ENCODE results near the gene RAPGEF2. TPM values are rescaled to one million over a fixed set of nuclear protein-coding genes. Genes with fewer than 3 reads are reported as not detected.

The RAPGEF2 gene
- total RNA-seq, 1 experiment from 2014 or later = 21.2 TPM

DNA sequence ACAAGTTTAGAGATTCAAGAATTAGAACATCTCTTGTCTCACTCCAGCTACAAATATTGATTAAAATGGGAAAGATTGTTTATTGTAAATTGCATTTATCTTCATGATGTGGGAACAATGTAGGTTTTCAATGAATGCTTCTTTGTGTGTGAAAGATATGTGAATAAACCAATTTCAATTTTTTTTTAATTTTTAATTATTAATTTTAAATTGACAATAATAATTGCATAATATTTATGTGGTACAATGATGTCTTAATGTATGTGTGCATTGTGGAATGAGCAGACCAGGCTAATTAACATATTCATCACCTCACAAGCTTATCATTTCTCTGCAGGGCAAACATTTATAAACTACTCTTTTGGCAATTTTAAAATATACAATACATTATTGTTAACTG, 281.1 kb downstream of the RAPGEF2 start:
- no peak for ATAC-seq
- Histone ChIP-seq H3F3A (ENCODE audit: low read length, unreplicated experiment) (no peaks in the 10 kb centered on the region), H3K9ac (ENCODE audit: low read length) (no peak overlapping the region), H3K9me3 (ENCODE audit: low read length) (no peaks in the 10 kb centered on the region), H3K4me1 (ENCODE audit: insufficient read depth, low read length) (no peaks in the 10 kb centered on the region), H3K27me3 (ENCODE audit: low read length) (no peaks in the 10 kb centered on the region), H4K20me1 (ENCODE audit: low read length) (no peaks in the 10 kb centered on the region), H3K9me2 (replicated peaks; ENCODE audit: low read length) (no peaks in the 10 kb centered on the region), H3K4me2 (ENCODE audit: low read length) (no peak overlapping the region), H3K27ac (ENCODE audit: low read length) (no peak overlapping the region), H3K79me2 (ENCODE audit: low read length) (no peaks in the 10 kb centered on the region), H2AFZ (ENCODE audit: low read length) (no peak overlapping the region), H3K4me3 (ENCODE audit: low read length) (no peak overlapping the region), H3K36me3 (ENCODE audit: low read depth, low read length) (no peaks in the 10 kb centered on the region)
- ChIA-PET POLR2A (ENCODE audit: unreplicated experiment) (no interaction called here), CTCF (interaction anchor here (0.6 to 1.1 kb wide), 3 partner anchors 34 to 381 kb away, joined by 3 to 8 read pairs (median 3); no protein-coding TSS in a partner anchor)
- no TSS peak for BruUV-seq (replicated peaks)
- no peak for DNase-seq
- intact Hi-C loops (cut with micrococcal nuclease) = loop anchor here (5.0 to 10.0 kb wide), 3 partner anchors 63 to 529 kb away; no protein-coding TSS in a partner anchor
- TF ChIP-seq, protein P1, sequence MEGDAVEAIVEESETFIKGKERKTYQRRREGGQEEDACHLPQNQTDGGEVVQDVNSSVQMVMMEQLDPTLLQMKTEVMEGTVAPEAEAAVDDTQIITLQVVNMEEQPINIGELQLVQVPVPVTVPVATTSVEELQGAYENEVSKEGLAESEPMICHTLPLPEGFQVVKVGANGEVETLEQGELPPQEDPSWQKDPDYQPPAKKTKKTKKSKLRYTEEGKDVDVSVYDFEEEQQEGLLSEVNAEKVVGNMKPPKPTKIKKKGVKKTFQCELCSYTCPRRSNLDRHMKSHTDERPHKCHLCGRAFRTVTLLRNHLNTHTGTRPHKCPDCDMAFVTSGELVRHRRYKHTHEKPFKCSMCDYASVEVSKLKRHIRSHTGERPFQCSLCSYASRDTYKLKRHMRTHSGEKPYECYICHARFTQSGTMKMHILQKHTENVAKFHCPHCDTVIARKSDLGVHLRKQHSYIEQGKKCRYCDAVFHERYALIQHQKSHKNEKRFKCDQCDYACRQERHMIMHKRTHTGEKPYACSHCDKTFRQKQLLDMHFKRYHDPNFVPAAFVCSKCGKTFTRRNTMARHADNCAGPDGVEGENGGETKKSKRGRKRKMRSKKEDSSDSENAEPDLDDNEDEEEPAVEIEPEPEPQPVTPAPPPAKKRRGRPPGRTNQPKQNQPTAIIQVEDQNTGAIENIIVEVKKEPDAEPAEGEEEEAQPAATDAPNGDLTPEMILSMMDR (conservative IDR thresholded peaks at IDR 0.05; ENCODE audit: low read depth, low read length) = no peak
- TF ChIP-seq EZH2 (IDR thresholded peaks at IDR 0.05; ENCODE audit: low read length, unreplicated experiment) (no peak), EZH2phosphoT487 (IDR thresholded peaks at IDR 0.05; ENCODE audit: borderline replicate concordance, low read length) (no peak)

DNA sequence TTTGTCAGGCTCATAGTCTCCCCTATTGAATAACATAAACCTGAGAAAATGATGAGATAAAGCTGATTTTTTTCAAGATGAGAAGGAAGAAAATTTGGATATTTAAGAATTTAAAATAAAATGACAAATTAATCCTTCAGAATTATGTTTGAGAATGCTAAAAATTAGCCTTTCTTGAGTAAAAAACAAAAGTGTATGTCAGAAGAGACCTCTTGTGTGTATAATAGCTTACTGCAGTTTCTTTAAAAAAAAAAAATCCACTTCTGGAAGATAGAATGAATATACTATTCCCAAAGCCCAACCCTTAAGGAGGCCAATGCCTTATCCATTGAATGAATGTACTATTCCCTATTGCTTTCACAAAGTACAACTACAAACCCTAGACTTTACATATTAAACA, 281.8 kb downstream of the RAPGEF2 start:
- Histone ChIP-seq H3K4me3 (ENCODE audit: low read length) (no peak overlapping the region), H3K9me3 (ENCODE audit: low read length) (no peaks in the 10 kb centered on the region), H2AFZ (ENCODE audit: low read length) (no peak overlapping the region), H3K9me2 (replicated peaks; ENCODE audit: low read length) (no peaks in the 10 kb centered on the region), H3K4me1 (ENCODE audit: insufficient read depth, low read length) (no peaks in the 10 kb centered on the region), H4K20me1 (ENCODE audit: low read length) (no peaks in the 10 kb centered on the region), H3K27ac (ENCODE audit: low read length) (no peak overlapping the region), H3F3A (ENCODE audit: low read length, unreplicated experiment) (no peaks in the 10 kb centered on the region), H3K4me2 (ENCODE audit: low read length) (no peak overlapping the region), H3K27me3 (ENCODE audit: low read length) (no peaks in the 10 kb centered on the region), H3K9ac (ENCODE audit: low read length) (no peak overlapping the region), H3K79me2 (ENCODE audit: low read length) (no peaks in the 10 kb centered on the region), H3K36me3 (ENCODE audit: low read depth, low read length) (no peaks in the 10 kb centered on the region)
- TF ChIP-seq, protein P1 (conservative IDR thresholded peaks at IDR 0.05; ENCODE audit: low read depth, low read length) = no peak; the same call in 1 of the 2 replicates
- no peak for ATAC-seq
- DNase-seq = no peak
- ChIA-PET POLR2A (ENCODE audit: unreplicated experiment) (no interaction called here), CTCF (interaction anchor here (0.6 to 1.1 kb wide), 3 partner anchors 33 to 382 kb away, joined by 3 to 8 read pairs (median 3); no protein-coding TSS in a partner anchor)
- intact Hi-C loops (cut with micrococcal nuclease) = loop anchor here (5.0 to 10.0 kb wide), 3 partner anchors 63 to 530 kb away; no protein-coding TSS in a partner anchor
- BruUV-seq (replicated peaks) = no TSS peak

DNA sequence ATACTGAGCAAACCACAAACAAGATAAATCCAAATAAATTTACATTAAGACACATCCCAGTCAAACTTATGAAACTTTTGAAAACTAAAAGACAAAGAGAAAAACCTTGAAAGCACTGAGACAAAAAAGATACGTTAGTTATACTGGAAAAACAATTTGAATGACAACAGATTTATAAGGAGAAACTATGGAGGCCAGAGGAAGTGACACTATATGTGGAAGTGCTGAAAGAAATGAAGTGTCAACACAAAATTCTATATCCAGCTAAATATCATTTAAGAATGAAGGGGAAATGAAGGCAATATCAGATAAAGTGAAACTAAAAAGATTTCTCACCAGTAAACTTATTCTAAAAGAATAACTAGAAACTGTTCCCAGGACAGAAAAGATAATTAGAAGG, 283.7 kb downstream of the RAPGEF2 start:
- BruUV-seq (replicated peaks) = no TSS peak
- H3K9me3 ChIP-seq (ENCODE audit: low read length) = no peaks in the 10 kb centered on the region
- no peaks in the 10 kb centered on the region for H3K79me2 ChIP-seq (ENCODE audit: low read length)
- no peak for TF ChIP-seq EZH2phosphoT487 (IDR thresholded peaks at IDR 0.05; ENCODE audit: borderline replicate concordance, low read length)
- TF ChIP-seq EZH2 (IDR thresholded peaks at IDR 0.05; ENCODE audit: low read length, unreplicated experiment) = no peak
- TF ChIP-seq, protein P1 (conservative IDR thresholded peaks at IDR 0.05; ENCODE audit: low read depth, low read length) = no peak
- DNase-seq (no peak), ATAC-seq (no peak)
- no peak overlapping the region for H3K9ac ChIP-seq (ENCODE audit: low read length)
- intact Hi-C loops (cut with micrococcal nuclease) = loop anchor here (10.0 kb wide), 1 partner anchor 532 kb away; no protein-coding TSS in a partner anchor
- H3K36me3 ChIP-seq (ENCODE audit: low read depth, low read length) = no peaks in the 10 kb centered on the region
- no peaks in the 10 kb centered on the region for H4K20me1 ChIP-seq (ENCODE audit: low read length)
- H3K9me2 ChIP-seq (replicated peaks; ENCODE audit: low read length) = no peaks in the 10 kb centered on the region
- H2AFZ ChIP-seq (ENCODE audit: low read length) = no peak overlapping the region
- H3K4me1 ChIP-seq (ENCODE audit: insufficient read depth, low read length) = peaks cover 9% of the 10 kb centered on the region
- H3K27ac ChIP-seq (ENCODE audit: low read length) = no peak overlapping the region
- H3K4me3 ChIP-seq (ENCODE audit: low read length) = no peak overlapping the region
- ChIA-PET CTCF (no interaction called here), POLR2A (ENCODE audit: unreplicated experiment) (no interaction called here)
- H3F3A ChIP-seq (ENCODE audit: low read length, unreplicated experiment) = no peaks in the 10 kb centered on the region
- no peak overlapping the region for H3K4me2 ChIP-seq (ENCODE audit: low read length)
- H3K27me3 ChIP-seq (ENCODE audit: low read length) = no peaks in the 10 kb centered on the region
